ENCODE data around the gene KRTAP4-1. TPM values are rescaled to one million over a fixed set of nuclear protein-coding genes. Genes with fewer than 3 reads are reported as not detected.

Gene KRTAP4-1
- total RNA-seq, 1 donor from 2014 or later, result not detected

GRCh38 chr17:41178341-41178740 is 6.4 kb downstream of the KRTAP4-1 start:
- H3K36me3 Mint-ChIP-seq (ENCODE audit: low read depth), result no peaks in the 10 kb centered on the region
- H3K4me3 Mint-ChIP-seq, result no peak overlapping the region
- H3K27ac Mint-ChIP-seq (ENCODE audit: unreplicated experiment), result no peak overlapping the region
- no peak for DNase-seq (ENCODE audit: low read depth, low spot score)
- no peaks in the 10 kb centered on the region for H3K4me1 Mint-ChIP-seq
- TF ChIP-seq CTCF (conservative IDR thresholded peaks at IDR 0.05), result no peak
- H3K9me3 Mint-ChIP-seq, result no peaks in the 10 kb centered on the region
- peaks cover 29% of the 10 kb centered on the region for H3K27me3 Mint-ChIP-seq (ENCODE audit: low read depth)

GRCh38 chr17:41177727-41178271 is 6.9 kb downstream of the KRTAP4-1 start, which contains the start of gene KRTAP4-2:
KRTAP4-2 (minus strand) TSS chr17:41178221; CDS start chr17:41178164, 57 bp downstream.
- Mint-ChIP-seq H3K9me3 (no peaks in the 10 kb centered on the region), H3K27me3 (ENCODE audit: low read depth) (peaks cover 30% of the 10 kb centered on the region), H3K36me3 (ENCODE audit: low read depth) (no peaks in the 10 kb centered on the region), H3K4me1 (no peaks in the 10 kb centered on the region), H3K4me3 (no peak within 1 kb of the TSS), H3K27ac (ENCODE audit: unreplicated experiment) (no peak within 1 kb of the TSS)
- no peak for TF ChIP-seq CTCF (conservative IDR thresholded peaks at IDR 0.05)
- DNase-seq (ENCODE audit: low read depth, low spot score), result no peak

- peaks cover 30% of the 10 kb centered on the region for H3K27me3 Mint-ChIP-seq (ENCODE audit: low read depth)
- no peak for TF ChIP-seq CTCF (conservative IDR thresholded peaks at IDR 0.05)
- no peak for DNase-seq (ENCODE audit: low read depth, low spot score)
- H3K4me3 Mint-ChIP-seq, result no peak overlapping the region
- H3K9me3 Mint-ChIP-seq, result no peaks in the 10 kb centered on the region
- no peak overlapping the region for H3K27ac Mint-ChIP-seq (ENCODE audit: unreplicated experiment)
- no peaks in the 10 kb centered on the region for H3K4me1 Mint-ChIP-seq
- no peaks in the 10 kb centered on the region for H3K36me3 Mint-ChIP-seq (ENCODE audit: low read depth)
These were observed 7.8 kb downstream of the KRTAP4-1 start for GRCh38 chr17:41176744-41177387.

GRCh38 chr17:41171886-41172285 is 12.8 kb downstream of the KRTAP4-1 start:
- H3K27me3 Mint-ChIP-seq (ENCODE audit: low read depth), result peaks cover 29% of the 10 kb centered on the region
- H3K27ac Mint-ChIP-seq (ENCODE audit: unreplicated experiment), result no peak overlapping the region
- TF ChIP-seq CTCF (conservative IDR thresholded peaks at IDR 0.05), result no peak
- H3K9me3 Mint-ChIP-seq, result no peaks in the 10 kb centered on the region
- no peaks in the 10 kb centered on the region for H3K36me3 Mint-ChIP-seq (ENCODE audit: low read depth)
- no peaks in the 10 kb centered on the region for H3K4me1 Mint-ChIP-seq
- H3K4me3 Mint-ChIP-seq, result no peak overlapping the region
- no peak for DNase-seq (ENCODE audit: low read depth, low spot score)

- H3K27me3 Mint-ChIP-seq (ENCODE audit: low read depth), result peaks cover 15% of the 10 kb centered on the region
- H3K4me1 Mint-ChIP-seq, result no peaks in the 10 kb centered on the region
- no peak for TF ChIP-seq CTCF (conservative IDR thresholded peaks at IDR 0.05)
- DNase-seq (ENCODE audit: low read depth, low spot score), result no peak
- no peak within 1 kb of the TSS for H3K4me3 Mint-ChIP-seq
- no peaks in the 10 kb centered on the region for H3K9me3 Mint-ChIP-seq
- no peak within 1 kb of the TSS for H3K27ac Mint-ChIP-seq (ENCODE audit: unreplicated experiment)
- H3K36me3 Mint-ChIP-seq (ENCODE audit: low read depth), result no peaks in the 10 kb centered on the region
These were observed 16.6 kb downstream of the KRTAP4-1 start, which contains the start of gene KRTAP4-3 for GRCh38 chr17:41168121-41168520. KRTAP4-3 (minus strand) TSS chr17:41168221; CDS start chr17:41168172, 49 bp downstream.

Data from neural crest cell (in vitro differentiated cells).